Osteocyte (in vitro differentiated cells): ENCODE data around the gene RNF213. TPM values are rescaled to one million over a fixed set of nuclear protein-coding genes. Genes with fewer than 3 reads are reported as not detected.
"Not testable (repeated sequence)": the region's sequence is repeated elsewhere in the genome, so short reads cannot be mapped to it uniquely, and the experiment has no call there.

Experiments used
- DNase-seq: peaks from one replicate; pipeline ENCODE4 v3.0.0; 2021; ENCODE audit warnings: mixed read lengths; ENCODE audit not compliant: unreplicated experiment; ENCODE audit errors: extremely low spot score
- H3K27ac Mint-ChIP-seq: one replicate; pipeline ENCODE4 v1.8.0; 2021; ENCODE audit warnings: mild to moderate bottlenecking, mixed read lengths; ENCODE audit not compliant: unreplicated experiment
- H3K27me3 Mint-ChIP-seq: one replicate; pipeline ENCODE4 v1.8.0; 2021; ENCODE audit warnings: mixed read lengths; ENCODE audit not compliant: unreplicated experiment
- H3K36me3 Mint-ChIP-seq: one replicate; pipeline ENCODE4 v1.8.0; 2021; ENCODE audit warnings: mixed read lengths; ENCODE audit not compliant: unreplicated experiment
- H3K4me1 Mint-ChIP-seq: one replicate; pipeline ENCODE4 v1.8.0; 2021; ENCODE audit warnings: mixed read lengths; ENCODE audit not compliant: unreplicated experiment
- H3K4me3 Mint-ChIP-seq: one replicate; pipeline ENCODE4 v1.8.0; 2021; ENCODE audit warnings: mild to moderate bottlenecking, moderate library complexity, mixed read lengths; ENCODE audit not compliant: unreplicated experiment
- H3K9me3 Mint-ChIP-seq: one replicate; pipeline ENCODE4 v1.8.0; 2021; ENCODE audit warnings: mixed read lengths; ENCODE audit not compliant: unreplicated experiment
- total RNA-seq: library from RNA; stranded (reverse); gene quantifications from 2 replicates; pipeline ENCODE4 v1.2.1, GENCODE V29; 2021
- TF ChIP-seq, protein P1 (sequence below): fragments of 200-600 bp; sonication (generic); IDR thresholded peaks from 2 replicates; pipeline ENCODE4 v1.5.0; 2021; ENCODE audit warnings: antibody characterized with exemption, mild to moderate bottlenecking, moderate library complexity

RNF213 gene
- total RNA-seq, 1 donor from 2014 or later, result 106 TPM

DNA sequence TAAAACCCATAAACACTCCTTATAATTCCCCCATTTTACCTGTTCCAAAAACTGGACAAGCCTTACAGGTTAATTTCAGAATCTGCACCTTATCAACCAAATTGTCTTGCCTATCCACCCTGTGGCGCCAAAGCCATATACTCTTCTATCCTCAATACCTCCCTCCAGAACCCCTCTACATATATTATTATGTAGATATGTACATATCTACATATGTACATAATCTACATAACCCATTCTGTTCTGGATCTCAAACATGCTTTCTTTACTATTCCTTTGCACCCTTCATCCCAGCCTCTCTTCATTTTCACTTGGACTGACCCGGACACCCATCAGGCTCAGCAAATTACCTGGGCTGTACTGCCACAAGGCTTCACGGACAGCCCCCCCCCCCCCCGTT is 142.3 kb downstream of the RNF213 start:
- TF ChIP-seq, protein P1, sequence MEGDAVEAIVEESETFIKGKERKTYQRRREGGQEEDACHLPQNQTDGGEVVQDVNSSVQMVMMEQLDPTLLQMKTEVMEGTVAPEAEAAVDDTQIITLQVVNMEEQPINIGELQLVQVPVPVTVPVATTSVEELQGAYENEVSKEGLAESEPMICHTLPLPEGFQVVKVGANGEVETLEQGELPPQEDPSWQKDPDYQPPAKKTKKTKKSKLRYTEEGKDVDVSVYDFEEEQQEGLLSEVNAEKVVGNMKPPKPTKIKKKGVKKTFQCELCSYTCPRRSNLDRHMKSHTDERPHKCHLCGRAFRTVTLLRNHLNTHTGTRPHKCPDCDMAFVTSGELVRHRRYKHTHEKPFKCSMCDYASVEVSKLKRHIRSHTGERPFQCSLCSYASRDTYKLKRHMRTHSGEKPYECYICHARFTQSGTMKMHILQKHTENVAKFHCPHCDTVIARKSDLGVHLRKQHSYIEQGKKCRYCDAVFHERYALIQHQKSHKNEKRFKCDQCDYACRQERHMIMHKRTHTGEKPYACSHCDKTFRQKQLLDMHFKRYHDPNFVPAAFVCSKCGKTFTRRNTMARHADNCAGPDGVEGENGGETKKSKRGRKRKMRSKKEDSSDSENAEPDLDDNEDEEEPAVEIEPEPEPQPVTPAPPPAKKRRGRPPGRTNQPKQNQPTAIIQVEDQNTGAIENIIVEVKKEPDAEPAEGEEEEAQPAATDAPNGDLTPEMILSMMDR, result no peak
- Mint-ChIP-seq H3K4me3 (no peak overlapping the region), H3K36me3 (no peaks in the 10 kb centered on the region), H3K27ac (no peak overlapping the region), H3K27me3 (no peaks in the 10 kb centered on the region), H3K9me3 (no peaks in the 10 kb centered on the region), H3K4me1 (peaks cover 2% of the 10 kb centered on the region)
- no peak for DNase-seq

DNA sequence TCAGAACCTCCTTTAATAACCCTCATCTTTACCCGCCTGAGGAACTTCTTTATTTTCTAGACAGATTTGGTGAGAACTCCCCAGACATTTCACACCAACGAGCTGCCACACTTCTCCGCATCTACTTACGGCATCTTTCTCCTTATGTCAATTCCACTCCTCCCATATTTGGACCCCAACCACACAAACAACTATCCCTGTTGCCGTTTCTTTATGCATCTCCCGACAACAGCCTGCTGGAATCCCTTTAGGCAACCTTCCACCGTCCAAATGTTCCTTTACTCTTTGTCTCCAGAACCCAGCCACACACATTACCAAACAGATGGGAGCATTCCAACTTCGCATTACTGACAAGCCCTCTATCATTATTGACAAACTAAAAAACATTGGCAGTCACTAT is 145.5 kb downstream of the RNF213 start:
- Mint-ChIP-seq H3K4me3 (no peak overlapping the region), H3K9me3 (no peaks in the 10 kb centered on the region), H3K27ac (no peak overlapping the region), H3K36me3 (no peaks in the 10 kb centered on the region), H3K4me1 (no peaks in the 10 kb centered on the region), H3K27me3 (peaks cover 2% of the 10 kb centered on the region)
- TF ChIP-seq, protein P1, result no peak
- DNase-seq, result no peak

GRCh38 chr17:80407917-80408316 is 147.3 kb downstream of the RNF213 start:
- not testable (repeated sequence) for DNase-seq, H3K27ac Mint-ChIP-seq, H3K27me3 Mint-ChIP-seq, H3K4me1 Mint-ChIP-seq, H3K36me3 Mint-ChIP-seq, H3K4me3 Mint-ChIP-seq, H3K9me3 Mint-ChIP-seq

DNA sequence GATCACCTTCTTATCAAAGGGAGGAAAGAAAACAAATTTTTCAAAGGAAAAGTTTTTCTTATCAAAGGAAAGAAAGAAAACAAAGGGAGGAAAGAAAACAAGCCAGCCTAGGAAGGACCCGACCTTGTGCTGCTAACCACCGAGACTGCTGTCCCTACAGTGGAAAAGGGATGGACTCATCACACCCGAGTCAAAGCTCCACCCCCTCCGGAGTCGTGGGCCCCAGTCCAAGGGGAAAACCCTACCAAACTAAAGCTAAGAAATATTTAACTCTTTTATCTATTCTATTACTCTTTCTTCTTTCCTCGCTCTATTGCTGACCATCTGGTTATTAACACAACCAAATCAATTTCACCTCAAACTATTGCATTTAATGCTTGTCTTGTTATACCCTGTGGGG is 148.2 kb downstream of the RNF213 start:
- Mint-ChIP-seq H3K27me3 (peaks cover 2% of the 10 kb centered on the region), H3K27ac (no peak overlapping the region), H3K4me1 (peaks cover 3% of the 10 kb centered on the region), H3K36me3 (no peaks in the 10 kb centered on the region), H3K9me3 (no peaks in the 10 kb centered on the region), H3K4me3 (no peak overlapping the region)
- TF ChIP-seq, protein P1, result no peak
- no peak for DNase-seq

GRCh38 chr17:80409626-80410025 is 149.0 kb downstream of the RNF213 start:
- Mint-ChIP-seq H3K36me3 (no peaks in the 10 kb centered on the region), H3K9me3 (no peaks in the 10 kb centered on the region), H3K4me3 (no peak overlapping the region), H3K27me3 (peaks cover 5% of the 10 kb centered on the region), H3K27ac (no peak overlapping the region), H3K4me1 (peaks cover 11% of the 10 kb centered on the region)
- TF ChIP-seq, protein P1, result no peak
- no peak for DNase-seq

GRCh38 chr17:80410441-80411087 is 149.9 kb downstream of the RNF213 start:
- H3K36me3 Mint-ChIP-seq, H3K27ac Mint-ChIP-seq: not testable (repeated sequence)

More at GRCh38 chr17:80410441-80411087, 149.9 kb downstream of the RNF213 start:
- not testable (repeated sequence) for DNase-seq, H3K9me3 Mint-ChIP-seq, H3K4me3 Mint-ChIP-seq, H3K27me3 Mint-ChIP-seq
- peaks cover 14% of the 10 kb centered on the region for H3K4me1 Mint-ChIP-seq
